ENCODE results near the gene RAPGEF1. TPM values are rescaled to one million over a fixed set of nuclear protein-coding genes. Genes with fewer than 3 reads are reported as not detected.

RAPGEF1 gene
- total and polyA plus RNA-seq, 7 experiments from 2014 or later = 1.2 to 181 (median 84.8) TPM

GRCh38 chr9:131734165-131734610 lies 5.7 kb downstream of the RAPGEF1 start:
- peaks cover 0 to 45% (median 0%) of the 10 kb centered on the region in 5 donors for H3K36me3 Mint-ChIP-seq
- Histone ChIP-seq H3K4me3 (ENCODE audit: low read length) (peak overlapping the region; percentile 46), H3K36me3 (ENCODE audit: control insufficient read depth in 2 of 3, insufficient read depth in 3 of 3, low read length in 3 of 3) (no peaks in the 10 kb centered on the region), H3K27me3 (ENCODE audit: control insufficient read depth in 2 of 2, insufficient read depth in 2 of 2, low read length in 2 of 2) (no peaks in the 10 kb centered on the region), H3K27ac (ENCODE audit: low read depth, low read length) (peak overlapping the region; percentile 73), H3K9me3 (ENCODE audit: control insufficient read depth in 2 of 3, low read length in 3 of 3) (no peaks in the 10 kb centered on the region), H3K4me1 (ENCODE audit: control insufficient read depth in 2 of 2, insufficient read depth in 2 of 2, low read length in 2 of 2) (peaks cover 82 to 83% of the 10 kb centered on the region in 2 donors)
- DNase-seq (peak in 6 of 9 donors; percentile 33 to 58 (median 43)), ATAC-seq (peak; percentile 31)
- H3K27ac Mint-ChIP-seq = peak overlapping the region; percentile 84 to 99 (median 90)
- H3K9me3 Mint-ChIP-seq = no peaks in the 10 kb centered on the region
- CTCF ChIA-PET = interaction anchor here (0.8 to 5.0 kb wide), 4 partner anchors 10 to 235 kb away, joined by 3 to 35 read pairs (median 4); no protein-coding TSS in a partner anchor
- intact Hi-C loops (cut with micrococcal nuclease) = loop anchor here (5.0 to 10.0 kb wide), 2 partner anchors 232 to 479 kb away; partner anchors contain the start of gene POMT1 (in 1 of the 2)
- POLR2A ChIA-PET = interaction anchor here (0.8 to 4.1 kb wide), 3 partner anchors 10 to 56 kb away, joined by 3 to 26 read pairs (median 3); no protein-coding TSS in a partner anchor
- H3K4me3 Mint-ChIP-seq = peak overlapping the region; percentile 76 to 89 (median 82)
- peaks cover 65 to 93% (median 89%) of the 10 kb centered on the region in 7 donors for H3K4me1 Mint-ChIP-seq
- H3K27me3 Mint-ChIP-seq = no peaks in the 10 kb centered on the region

GRCh38 chr9:131733541-131734061 lies 6.3 kb downstream of the RAPGEF1 start:
- peaks cover 84 to 85% of the 10 kb centered on the region in 2 donors for H3K4me1 ChIP-seq (ENCODE audit: control insufficient read depth in 2 of 2, insufficient read depth in 2 of 2, low read length in 2 of 2)
- H3K27me3 Mint-ChIP-seq = no peaks in the 10 kb centered on the region
- H3K36me3 ChIP-seq (ENCODE audit: control insufficient read depth in 2 of 3, insufficient read depth in 3 of 3, low read length in 3 of 3) = no peaks in the 10 kb centered on the region
- peaks cover 0 to 42% (median 0%) of the 10 kb centered on the region in 5 donors for H3K36me3 Mint-ChIP-seq
- ATAC-seq (peak; percentile 5), DNase-seq (peak in 2 of 9 donors; percentile 14 to 57)
- H3K9me3 ChIP-seq (ENCODE audit: control insufficient read depth in 2 of 3, low read length in 3 of 3) = no peaks in the 10 kb centered on the region
- peak overlapping the region; percentile 76 to 89 (median 82) for H3K4me3 Mint-ChIP-seq
- ChIA-PET POLR2A (interaction anchor here (0.8 to 4.1 kb wide), 4 partner anchors 10 to 230 kb away, joined by 3 to 26 read pairs (median 3); no protein-coding TSS in a partner anchor), CTCF (interaction anchor here (0.8 to 5.0 kb wide), 7 partner anchors 10 to 234 kb away, joined by 3 to 35 read pairs (median 4); no protein-coding TSS in a partner anchor)
- peak overlapping the region; percentile 46 for H3K4me3 ChIP-seq (ENCODE audit: low read length)
- H3K27me3 ChIP-seq (ENCODE audit: control insufficient read depth in 2 of 2, insufficient read depth in 2 of 2, low read length in 2 of 2) = no peaks in the 10 kb centered on the region
- intact Hi-C loops (cut with micrococcal nuclease) = loop anchor here (5.0 to 10.0 kb wide), 2 partner anchors 231 to 479 kb away; partner anchors contain the start of gene POMT1 (in 1 of the 2)
- H3K27ac Mint-ChIP-seq = peak overlapping the region; percentile 84 to 99 (median 90)
- peaks cover 70 to 93% (median 89%) of the 10 kb centered on the region in 7 donors for H3K4me1 Mint-ChIP-seq
- peak overlapping the region; percentile 73 for H3K27ac ChIP-seq (ENCODE audit: low read depth, low read length)
- H3K9me3 Mint-ChIP-seq = no peaks in the 10 kb centered on the region

GRCh38 chr9:131732636-131733289 lies 7.1 kb downstream of the RAPGEF1 start:
- ATAC-seq (peak; percentile 15), DNase-seq (peak in 6 of 9 donors; percentile 28 to 60 (median 40))
- Histone ChIP-seq H3K27me3 (ENCODE audit: control insufficient read depth in 2 of 2, insufficient read depth in 2 of 2, low read length in 2 of 2) (no peaks in the 10 kb centered on the region), H3K27ac (ENCODE audit: low read depth, low read length) (peak overlapping the region; percentile 95), H3K4me1 (ENCODE audit: control insufficient read depth in 2 of 2, insufficient read depth in 2 of 2, low read length in 2 of 2) (peaks cover 80 to 83% of the 10 kb centered on the region in 2 donors), H3K9me3 (ENCODE audit: control insufficient read depth in 2 of 3, low read length in 3 of 3) (no peaks in the 10 kb centered on the region), H3K4me3 (ENCODE audit: low read length) (peak overlapping the region; percentile 17), H3K36me3 (ENCODE audit: control insufficient read depth in 2 of 3, insufficient read depth in 3 of 3, low read length in 3 of 3) (no peaks in the 10 kb centered on the region)
- Mint-ChIP-seq H3K36me3 (peaks cover 0 to 42% (median 0%) of the 10 kb centered on the region in 5 donors), H3K9me3 (no peaks in the 10 kb centered on the region), H3K4me3 (peak overlapping the region; percentile 52 to 89 (median 82)), H3K4me1 (peaks cover 76 to 97% (median 90%) of the 10 kb centered on the region in 7 donors), H3K27ac (peak overlapping the region; percentile 67 to 99 (median 89)), H3K27me3 (no peaks in the 10 kb centered on the region)
- ChIA-PET POLR2A (interaction anchor here (0.7 to 4.1 kb wide), 6 partner anchors 11 to 229 kb away, joined by 3 to 26 read pairs (median 4); no protein-coding TSS in a partner anchor), CTCF (interaction anchor here (0.6 to 5.0 kb wide), 7 partner anchors 11 to 340 kb away, joined by 3 to 35 read pairs (median 4); no protein-coding TSS in a partner anchor)
- intact Hi-C loops (cut with micrococcal nuclease) = loop anchor here (5.0 to 10.0 kb wide), 2 partner anchors 230 to 478 kb away; partner anchors contain the start of gene POMT1 (in 1 of the 2)

GRCh38 chr9:131732061-131732526 lies 7.8 kb downstream of the RAPGEF1 start:
- peaks cover 77 to 99% (median 93%) of the 10 kb centered on the region in 7 donors for H3K4me1 Mint-ChIP-seq
- no peaks in the 10 kb centered on the region for H3K27me3 Mint-ChIP-seq
- H3K36me3 Mint-ChIP-seq = peaks cover 0 to 39% (median 0%) of the 10 kb centered on the region in 5 donors

GRCh38 chr9:131731644-131732043 lies 8.2 kb downstream of the RAPGEF1 start:
- DNase-seq = peak in 1 of 9 donors; percentile 16
- CTCF ChIA-PET = interaction anchor here (0.6 to 5.0 kb wide), 8 partner anchors 9 to 359 kb away, joined by 3 to 35 read pairs (median 4); partner anchors contain the start of gene RAPGEF1

More at GRCh38 chr9:131732061-131732526, 7.8 kb downstream of the RAPGEF1 start:
- no peaks in the 10 kb centered on the region for H3K27me3 ChIP-seq (ENCODE audit: control insufficient read depth in 2 of 2, insufficient read depth in 2 of 2, low read length in 2 of 2)
- peak overlapping the region; percentile 31 for H3K4me3 ChIP-seq (ENCODE audit: low read length)
- DNase-seq (no peak), ATAC-seq (no peak)
- H3K36me3 ChIP-seq (ENCODE audit: control insufficient read depth in 2 of 3, insufficient read depth in 3 of 3, low read length in 3 of 3) = no peaks in the 10 kb centered on the region
- H3K4me1 ChIP-seq (ENCODE audit: control insufficient read depth in 2 of 2, insufficient read depth in 2 of 2, low read length in 2 of 2) = peaks cover 80 to 86% of the 10 kb centered on the region in 2 donors
- intact Hi-C loops (cut with micrococcal nuclease) = loop anchor here (5.0 to 10.0 kb wide), 2 partner anchors 230 to 477 kb away; partner anchors contain the start of gene POMT1 (in 1 of the 2)
- H3K27ac ChIP-seq (ENCODE audit: low read depth, low read length) = peak overlapping the region; percentile 95
- H3K27ac Mint-ChIP-seq = peak overlapping the region; percentile 84 to 99 (median 89)
- POLR2A ChIA-PET = interaction anchor here (0.7 to 4.1 kb wide), 8 partner anchors 10 to 509 kb away, joined by 3 to 26 read pairs (median 4); no protein-coding TSS in a partner anchor
- peak overlapping the region; percentile 52 to 89 (median 82) for H3K4me3 Mint-ChIP-seq
- no peaks in the 10 kb centered on the region for H3K9me3 ChIP-seq (ENCODE audit: control insufficient read depth in 2 of 3, low read length in 3 of 3)
- H3K9me3 Mint-ChIP-seq = no peaks in the 10 kb centered on the region
- CTCF ChIA-PET = interaction anchor here (0.6 to 5.0 kb wide), 8 partner anchors 8 to 359 kb away, joined by 3 to 35 read pairs (median 4); partner anchors contain the start of gene RAPGEF1

More at GRCh38 chr9:131731644-131732043, 8.2 kb downstream of the RAPGEF1 start:
- Histone ChIP-seq H3K9me3 (ENCODE audit: control insufficient read depth in 2 of 3, low read length in 3 of 3) (no peaks in the 10 kb centered on the region), H3K4me3 (ENCODE audit: low read length) (peak overlapping the region; percentile 31), H3K27me3 (ENCODE audit: control insufficient read depth in 2 of 2, insufficient read depth in 2 of 2, low read length in 2 of 2) (no peaks in the 10 kb centered on the region), H3K4me1 (ENCODE audit: control insufficient read depth in 2 of 2, insufficient read depth in 2 of 2, low read length in 2 of 2) (peaks cover 80 to 84% of the 10 kb centered on the region in 2 donors), H3K27ac (ENCODE audit: low read depth, low read length) (peak overlapping the region; percentile 95), H3K36me3 (ENCODE audit: control insufficient read depth in 2 of 3, insufficient read depth in 3 of 3, low read length in 3 of 3) (no peaks in the 10 kb centered on the region)
- Mint-ChIP-seq H3K4me1 (peaks cover 73 to 98% (median 92%) of the 10 kb centered on the region in 7 donors), H3K27me3 (no peaks in the 10 kb centered on the region), H3K4me3 (peak overlapping the region; percentile 52 to 89 (median 82)), H3K9me3 (no peaks in the 10 kb centered on the region), H3K36me3 (peaks cover 0 to 36% (median 0%) of the 10 kb centered on the region in 5 donors), H3K27ac (peak overlapping the region; percentile 84 to 99 (median 89))
- POLR2A ChIA-PET = interaction anchor here (1.1 to 4.1 kb wide), 5 partner anchors 10 to 510 kb away, joined by 3 to 26 read pairs (median 6); no protein-coding TSS in a partner anchor
- ATAC-seq = no peak
- intact Hi-C loops (cut with micrococcal nuclease) = loop anchor here (5.0 to 10.0 kb wide), 2 partner anchors 229 to 477 kb away; partner anchors contain the start of gene POMT1 (in 1 of the 2)

All from naive thymus-derived CD4-positive, alpha-beta T cell (primary cell).